Left ventricle myocardium inferior (tissue), 1 donor: ENCODE measurements around the gene AMMECR1. TPM values are rescaled to one million over a fixed set of nuclear protein-coding genes. Genes with fewer than 3 reads are reported as not detected.

Source experiments
- DNase-seq: peaks from one replicate; pipeline ENCODE4 v3.0.0-alpha.2; 2020
- H3K27ac ChIP-seq: fragments of 200-600 bp; replicated peaks from 2 replicates; pipeline ENCODE4 v1.8.0; 2021
- H3K27me3 ChIP-seq: fragments of 200-600 bp; 2 replicates; pipeline ENCODE4 v1.8.0; 2021; ENCODE audit warnings: low read depth
- H3K36me3 ChIP-seq: fragments of 200-600 bp; 2 replicates; pipeline ENCODE4 v1.8.0; 2021
- H3K4me1 ChIP-seq: fragments of 200-600 bp; 2 replicates; pipeline ENCODE4 v1.8.0; 2021
- H3K4me3 ChIP-seq: fragments of 200-600 bp; 2 replicates; pipeline ENCODE4 v1.8.0; 2021; ENCODE audit warnings: mild to moderate bottlenecking, moderate library complexity
- H3K9me3 ChIP-seq: fragments of 200-600 bp; replicated peaks from 2 replicates; pipeline ENCODE4 v1.8.0; 2021
- intact Hi-C: fragments of 100-400 bp; cut with micrococcal nuclease; formaldehyde crosslinking; loops from one replicate; pipeline ENCODE4 v1.11.0; 2022
- total RNA-seq: library from RNA; stranded (reverse); fragmentation: NEBNext Ultra II Directional; extraction: Animal tissue kit (Norgen Biotek cat#: 25700); gene quantifications from one replicate; pipeline ENCODE4 v1.2.1, GENCODE V29; 2021
- TF ChIP-seq, protein P1 (sequence below): fragments of 200-600 bp; IDR thresholded peaks from 2 replicates; pipeline ENCODE4 v1.8.0; 2021; ENCODE audit warnings: antibody characterized with exemption, mild to moderate bottlenecking, borderline replicate concordance
- donor health status: DM: no; HTN: yes; CAD: no; lungs with severe emphysema.

AMMECR1 gene
- total RNA-seq, 1 donor from 2014 or later = 0.91 TPM

DNA sequence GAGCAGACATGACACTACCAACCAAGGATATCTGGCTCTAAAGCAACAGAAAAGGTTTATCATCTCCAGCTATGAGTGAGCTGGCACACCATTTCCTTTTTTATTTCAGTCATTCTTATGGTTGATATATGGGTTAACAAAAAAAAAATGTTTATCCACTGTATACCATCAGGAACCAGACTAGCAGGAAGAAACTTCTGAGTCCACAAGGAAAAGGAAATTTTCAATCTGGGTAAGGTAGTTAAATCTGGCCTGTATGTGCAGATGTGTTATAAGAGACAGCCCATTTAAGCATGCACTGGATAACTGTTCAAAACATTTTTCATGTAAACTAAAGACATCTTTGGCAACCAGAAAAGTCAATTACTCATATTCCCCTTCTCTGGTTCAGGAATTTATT, 35.0 kb downstream of the AMMECR1 start:
- Histone ChIP-seq H3K4me3 (no peak overlapping the region), H3K9me3 (no peaks in the 10 kb centered on the region), H3K36me3 (no peaks in the 10 kb centered on the region), H3K27me3 (no peaks in the 10 kb centered on the region), H3K4me1 (peaks cover 9% of the 10 kb centered on the region), H3K27ac (no peak overlapping the region)
- TF ChIP-seq, protein P1, sequence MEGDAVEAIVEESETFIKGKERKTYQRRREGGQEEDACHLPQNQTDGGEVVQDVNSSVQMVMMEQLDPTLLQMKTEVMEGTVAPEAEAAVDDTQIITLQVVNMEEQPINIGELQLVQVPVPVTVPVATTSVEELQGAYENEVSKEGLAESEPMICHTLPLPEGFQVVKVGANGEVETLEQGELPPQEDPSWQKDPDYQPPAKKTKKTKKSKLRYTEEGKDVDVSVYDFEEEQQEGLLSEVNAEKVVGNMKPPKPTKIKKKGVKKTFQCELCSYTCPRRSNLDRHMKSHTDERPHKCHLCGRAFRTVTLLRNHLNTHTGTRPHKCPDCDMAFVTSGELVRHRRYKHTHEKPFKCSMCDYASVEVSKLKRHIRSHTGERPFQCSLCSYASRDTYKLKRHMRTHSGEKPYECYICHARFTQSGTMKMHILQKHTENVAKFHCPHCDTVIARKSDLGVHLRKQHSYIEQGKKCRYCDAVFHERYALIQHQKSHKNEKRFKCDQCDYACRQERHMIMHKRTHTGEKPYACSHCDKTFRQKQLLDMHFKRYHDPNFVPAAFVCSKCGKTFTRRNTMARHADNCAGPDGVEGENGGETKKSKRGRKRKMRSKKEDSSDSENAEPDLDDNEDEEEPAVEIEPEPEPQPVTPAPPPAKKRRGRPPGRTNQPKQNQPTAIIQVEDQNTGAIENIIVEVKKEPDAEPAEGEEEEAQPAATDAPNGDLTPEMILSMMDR = no peak
- intact Hi-C loops = no loop called here
- no peak for DNase-seq

DNA sequence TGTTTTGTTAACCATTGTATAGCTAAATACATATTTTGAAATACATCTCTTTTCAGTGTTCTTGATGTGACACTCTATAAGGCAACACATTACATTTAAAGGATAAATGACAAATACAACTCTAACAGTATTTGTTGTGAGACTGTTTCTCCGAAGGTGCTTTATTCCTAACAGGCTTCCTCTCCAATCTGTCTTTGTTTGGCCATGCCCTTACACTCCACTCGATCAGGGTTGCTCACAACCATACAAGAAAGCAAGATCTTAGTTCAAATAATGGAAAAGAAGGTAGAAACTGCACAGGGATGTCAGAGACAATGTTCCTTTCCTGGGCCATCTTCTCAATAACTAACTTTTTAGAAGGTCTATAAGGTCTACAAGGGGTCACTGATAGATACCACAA, 36.5 kb downstream of the AMMECR1 start:
- Histone ChIP-seq H3K4me3 (no peak overlapping the region), H3K4me1 (peaks cover 9% of the 10 kb centered on the region), H3K9me3 (no peaks in the 10 kb centered on the region), H3K36me3 (no peaks in the 10 kb centered on the region), H3K27ac (no peak overlapping the region), H3K27me3 (no peaks in the 10 kb centered on the region)
- intact Hi-C loops = no loop called here
- TF ChIP-seq, protein P1 = no peak
- no peak for DNase-seq

DNA sequence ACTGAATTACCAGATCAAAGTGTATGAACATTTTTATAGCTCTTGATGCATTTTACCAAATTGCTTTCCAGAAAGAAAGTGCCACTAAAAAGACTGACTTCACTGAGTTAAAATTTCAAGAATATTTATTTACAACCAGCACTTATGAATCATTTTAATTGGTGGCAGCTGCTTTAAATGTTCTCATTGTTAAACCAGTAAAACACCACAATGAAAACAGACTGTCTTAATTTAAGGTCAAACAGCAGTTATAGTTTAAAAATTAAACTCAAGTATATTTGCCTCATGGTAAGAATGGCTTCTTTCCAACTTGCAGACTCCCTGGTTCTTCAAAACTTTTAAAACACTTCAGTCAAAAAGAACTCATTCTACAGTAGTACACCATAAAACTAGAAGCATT, 36.9 kb downstream of the AMMECR1 start:
- intact Hi-C loops = no loop called here
- TF ChIP-seq, protein P1 = no peak

DNA sequence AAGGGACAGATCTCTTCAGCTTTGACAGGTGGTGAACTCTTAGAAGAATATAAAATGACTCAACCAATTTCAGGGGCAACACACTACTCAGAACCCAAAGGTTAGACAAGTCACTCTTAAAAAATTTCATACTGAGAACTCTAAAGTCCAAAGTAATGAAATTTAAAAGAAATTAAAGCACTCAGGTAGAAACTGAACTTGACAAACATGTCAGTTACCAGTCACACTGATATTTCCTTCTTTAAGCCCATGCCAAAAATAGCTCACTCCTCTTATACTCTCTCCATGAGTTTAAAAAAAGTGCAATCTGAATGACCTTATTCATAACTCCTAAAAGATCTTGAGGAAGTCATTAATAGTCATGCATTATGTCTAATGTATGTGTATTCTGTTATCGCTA, 40.3 kb downstream of the AMMECR1 start:
- H3K27ac ChIP-seq = no peak overlapping the region
- peaks cover 9% of the 10 kb centered on the region for H3K4me1 ChIP-seq
- no peaks in the 10 kb centered on the region for H3K27me3 ChIP-seq
- DNase-seq = no peak
- TF ChIP-seq, protein P1 = no peak
- intact Hi-C loops = no loop called here
- no peak overlapping the region for H3K4me3 ChIP-seq
- no peaks in the 10 kb centered on the region for H3K9me3 ChIP-seq
- no peaks in the 10 kb centered on the region for H3K36me3 ChIP-seq

More for the DNA sequence above, 36.9 kb downstream of the AMMECR1 start:
- H3K9me3 ChIP-seq = no peaks in the 10 kb centered on the region
- no peaks in the 10 kb centered on the region for H3K27me3 ChIP-seq
- H3K4me1 ChIP-seq = peaks cover 9% of the 10 kb centered on the region
- no peaks in the 10 kb centered on the region for H3K36me3 ChIP-seq
- DNase-seq = no peak
- no peak overlapping the region for H3K4me3 ChIP-seq
- H3K27ac ChIP-seq = no peak overlapping the region

GRCh38 chrX:110276778-110277177, 41.1 kb downstream of the AMMECR1 start:
- no peak for DNase-seq
- TF ChIP-seq, protein P1 = no peak
- peaks cover 9% of the 10 kb centered on the region for H3K4me1 ChIP-seq
- H3K9me3 ChIP-seq = no peaks in the 10 kb centered on the region
- no peak overlapping the region for H3K4me3 ChIP-seq
- H3K27me3 ChIP-seq = no peaks in the 10 kb centered on the region
- intact Hi-C loops = no loop called here
- H3K36me3 ChIP-seq = no peaks in the 10 kb centered on the region
- H3K27ac ChIP-seq = no peak overlapping the region

GRCh38 chrX:110268886-110269285, 49.0 kb downstream of the AMMECR1 start:
- Histone ChIP-seq H3K27ac (no peak overlapping the region), H3K4me3 (no peak overlapping the region), H3K9me3 (no peaks in the 10 kb centered on the region), H3K27me3 (no peaks in the 10 kb centered on the region), H3K36me3 (no peaks in the 10 kb centered on the region), H3K4me1 (peaks cover 15% of the 10 kb centered on the region)
- TF ChIP-seq, protein P1 = no peak
- intact Hi-C loops = no loop called here
- no peak for DNase-seq
